ENCODE results near the gene SLC44A3. TPM values are rescaled to one million over a fixed set of nuclear protein-coding genes. Genes with fewer than 3 reads are reported as not detected.

The SLC44A3 gene
- total and polyA plus RNA-seq, 2 donors (not counting 1 experiment from before 2014, with no cell fraction given), result 3.9 to 9.7 TPM

- Histone ChIP-seq H3K4me2 (ENCODE audit: extremely low read depth, insufficient read depth, low read length) (no peak overlapping the region), H3K79me2 (ENCODE audit: control insufficient read depth, insufficient read depth, low read length) (no peaks in the 10 kb centered on the region), H3K36me3 (ENCODE audit: control insufficient read depth, insufficient read depth, low read length) (no peaks in the 10 kb centered on the region), H3K4me1 (ENCODE audit: control insufficient read depth, extremely low read depth, insufficient read depth, low read length) (no peaks in the 10 kb centered on the region), H4K20me1 (ENCODE audit: control insufficient read depth, extremely low read depth, insufficient read depth, low read length) (no peaks in the 10 kb centered on the region), H2AFZ (ENCODE audit: low read length) (no peak overlapping the region), H3K4me3 (replicated peaks in 1 of 4; ENCODE audit: control extremely low read depth in 1 of 4, insufficient read depth in 1 of 4, low read depth in 3 of 4, low read length in 4 of 4) (no peak overlapping the region), H3K9ac (ENCODE audit: insufficient read depth, low read length) (no peak overlapping the region), H3K27me3 (ENCODE audit: control insufficient read depth, insufficient read depth, low read length) (no peaks in the 10 kb centered on the region), H3K9me3 (ENCODE audit: control insufficient read depth, insufficient read depth, low read depth, low read length) (no peaks in the 10 kb centered on the region), H3K27ac (ENCODE audit: insufficient read depth, low read length) (no peak overlapping the region)
- TF ChIP-seq, protein P1, sequence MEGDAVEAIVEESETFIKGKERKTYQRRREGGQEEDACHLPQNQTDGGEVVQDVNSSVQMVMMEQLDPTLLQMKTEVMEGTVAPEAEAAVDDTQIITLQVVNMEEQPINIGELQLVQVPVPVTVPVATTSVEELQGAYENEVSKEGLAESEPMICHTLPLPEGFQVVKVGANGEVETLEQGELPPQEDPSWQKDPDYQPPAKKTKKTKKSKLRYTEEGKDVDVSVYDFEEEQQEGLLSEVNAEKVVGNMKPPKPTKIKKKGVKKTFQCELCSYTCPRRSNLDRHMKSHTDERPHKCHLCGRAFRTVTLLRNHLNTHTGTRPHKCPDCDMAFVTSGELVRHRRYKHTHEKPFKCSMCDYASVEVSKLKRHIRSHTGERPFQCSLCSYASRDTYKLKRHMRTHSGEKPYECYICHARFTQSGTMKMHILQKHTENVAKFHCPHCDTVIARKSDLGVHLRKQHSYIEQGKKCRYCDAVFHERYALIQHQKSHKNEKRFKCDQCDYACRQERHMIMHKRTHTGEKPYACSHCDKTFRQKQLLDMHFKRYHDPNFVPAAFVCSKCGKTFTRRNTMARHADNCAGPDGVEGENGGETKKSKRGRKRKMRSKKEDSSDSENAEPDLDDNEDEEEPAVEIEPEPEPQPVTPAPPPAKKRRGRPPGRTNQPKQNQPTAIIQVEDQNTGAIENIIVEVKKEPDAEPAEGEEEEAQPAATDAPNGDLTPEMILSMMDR (conservative IDR thresholded peaks at IDR 0.05 in 1 of 2, IDR thresholded peaks at IDR 0.05 in 1 of 2; ENCODE audit: low read depth in 1 of 2, low read length in 2 of 2), result no peak
- TF ChIP-seq EZH2 (IDR thresholded peaks at IDR 0.05; ENCODE audit: low read length, missing control alignments), result no peak
- no peak for DNase-seq (ENCODE audit: low read depth in 2 of 2)
These were observed 7.2 kb upstream of the SLC44A3 start for GRCh38 chr1:94812985-94813384.

GRCh38 chr1:94816030-94816429 lies 4.1 kb upstream of the SLC44A3 start:
- H3K9ac ChIP-seq (ENCODE audit: insufficient read depth, low read length), result no peak overlapping the region
- no peaks in the 10 kb centered on the region for H3K79me2 ChIP-seq (ENCODE audit: control insufficient read depth, insufficient read depth, low read length)
- no peak overlapping the region for H2AFZ ChIP-seq (ENCODE audit: low read length)
- no peaks in the 10 kb centered on the region for H4K20me1 ChIP-seq (ENCODE audit: control insufficient read depth, extremely low read depth, insufficient read depth, low read length)
- no peaks in the 10 kb centered on the region for H3K4me1 ChIP-seq (ENCODE audit: control insufficient read depth, extremely low read depth, insufficient read depth, low read length)
- H3K36me3 ChIP-seq (ENCODE audit: control insufficient read depth, insufficient read depth, low read length), result no peaks in the 10 kb centered on the region
- no peak overlapping the region for H3K4me3 ChIP-seq (replicated peaks in 1 of 4; ENCODE audit: control extremely low read depth in 1 of 4, insufficient read depth in 1 of 4, low read depth in 3 of 4, low read length in 4 of 4)
- no peaks in the 10 kb centered on the region for H3K9me3 ChIP-seq (ENCODE audit: control insufficient read depth, insufficient read depth, low read depth, low read length)
- TF ChIP-seq, protein P1 (conservative IDR thresholded peaks at IDR 0.05 in 1 of 2, IDR thresholded peaks at IDR 0.05 in 1 of 2; ENCODE audit: low read depth in 1 of 2, low read length in 2 of 2), result no peak
- no peak for TF ChIP-seq EZH2 (IDR thresholded peaks at IDR 0.05; ENCODE audit: low read length, missing control alignments)
- H3K27me3 ChIP-seq (ENCODE audit: control insufficient read depth, insufficient read depth, low read length), result no peaks in the 10 kb centered on the region
- no peak for DNase-seq (ENCODE audit: low read depth in 2 of 2)
- H3K4me2 ChIP-seq (ENCODE audit: extremely low read depth, insufficient read depth, low read length), result no peak overlapping the region
- no peak overlapping the region for H3K27ac ChIP-seq (ENCODE audit: insufficient read depth, low read length)

- Histone ChIP-seq H3K27me3 (ENCODE audit: control insufficient read depth, insufficient read depth, low read length) (peaks cover 3% of the 10 kb centered on the region), H3K9ac (ENCODE audit: insufficient read depth, low read length) (no peak overlapping the region), H4K20me1 (ENCODE audit: control insufficient read depth, extremely low read depth, insufficient read depth, low read length) (no peaks in the 10 kb centered on the region), H3K4me2 (ENCODE audit: extremely low read depth, insufficient read depth, low read length) (no peak overlapping the region), H2AFZ (ENCODE audit: low read length) (no peak overlapping the region), H3K9me3 (ENCODE audit: control insufficient read depth, insufficient read depth, low read depth, low read length) (no peaks in the 10 kb centered on the region), H3K79me2 (ENCODE audit: control insufficient read depth, insufficient read depth, low read length) (no peaks in the 10 kb centered on the region), H3K36me3 (ENCODE audit: control insufficient read depth, insufficient read depth, low read length) (no peaks in the 10 kb centered on the region), H3K4me1 (ENCODE audit: control insufficient read depth, extremely low read depth, insufficient read depth, low read length) (no peaks in the 10 kb centered on the region), H3K4me3 (replicated peaks in 1 of 4; ENCODE audit: control extremely low read depth in 1 of 4, insufficient read depth in 1 of 4, low read depth in 3 of 4, low read length in 4 of 4) (no peak overlapping the region), H3K27ac (ENCODE audit: insufficient read depth, low read length) (no peak overlapping the region)
- TF ChIP-seq EZH2 (IDR thresholded peaks at IDR 0.05; ENCODE audit: low read length, missing control alignments), result no peak
- TF ChIP-seq, protein P1 (conservative IDR thresholded peaks at IDR 0.05 in 1 of 2, IDR thresholded peaks at IDR 0.05 in 1 of 2; ENCODE audit: low read depth in 1 of 2, low read length in 2 of 2), result no peak
- no peak for DNase-seq (ENCODE audit: low read depth in 2 of 2)
These were observed 2.4 kb upstream of the SLC44A3 start for GRCh38 chr1:94817712-94818111.
